OCI-LY7 (cell line): Measurements from ENCODE around the gene NINJ2.

Source experiments
- CTCF ChIP-seq: fragments of 200-600 bp; sonication (generic); conservative IDR thresholded peaks from 2 replicates; pipeline ENCODE4 v1.5.1; 2014; ENCODE audit warnings: mild to moderate bottlenecking, antibody characterized with exemption, low read length, moderate library complexity, mixed read lengths
- EZH2phosphoT487 ChIP-seq: fragments of 200-600 bp; sonication (generic); IDR thresholded peaks from 2 replicates; pipeline ENCODE4 v1.6.1; 2018; ENCODE audit warnings: low read depth, borderline replicate concordance, mild to moderate bottlenecking, mixed run types, antibody characterized with exemption, low read length, moderate library complexity, mixed read lengths

GRCh38 chr12:587132-588023 is 75.9 kb downstream of the NINJ2 start:
- TF ChIP-seq CTCF: no peak
- no peak for TF ChIP-seq EZH2phosphoT487
